Measurements from ENCODE around the gene CDKL5.
A peak's percentile ranks its signal among the peaks of the same experiment; 100 is the strongest.

Gene CDKL5

GRCh38 chrX:18643243-18643642 lies 217.8 kb downstream of the CDKL5 start:
- no peak for DNase-seq (ENCODE audit: low read depth in 2 of 3, low spot score in 1 of 3)

- no peak for DNase-seq (ENCODE audit: low read depth in 2 of 3, low spot score in 1 of 3)
These were observed 218.4 kb downstream of the CDKL5 start for GRCh38 chrX:18643853-18644252.

- no peak for DNase-seq (ENCODE audit: low read depth in 2 of 3, low spot score in 1 of 3)
These were observed 222.2 kb downstream of the CDKL5 start for GRCh38 chrX:18647621-18648020.

- DNase-seq (ENCODE audit: low read depth in 2 of 3, low spot score in 1 of 3) = no peak
These were observed 224.1 kb downstream of the CDKL5 start for GRCh38 chrX:18649498-18649951.

- DNase-seq (ENCODE audit: low read depth in 2 of 3, low spot score in 1 of 3) = no peak
These were observed 225.3 kb downstream of the CDKL5 start for GRCh38 chrX:18650662-18651061.

GRCh38 chrX:18652636-18653035 lies 227.2 kb downstream of the CDKL5 start:
- no peak for DNase-seq (ENCODE audit: low read depth in 2 of 3, low spot score in 1 of 3)

- no peak for DNase-seq (ENCODE audit: low read depth in 2 of 3, low spot score in 1 of 3)
These were observed 229.7 kb downstream of the CDKL5 start for GRCh38 chrX:18654875-18655836.

- DNase-seq (ENCODE audit: low read depth in 2 of 3, low spot score in 1 of 3) = no peak
These were observed 235.9 kb downstream of the CDKL5 start for GRCh38 chrX:18661273-18661672.

- DNase-seq (ENCODE audit: low read depth in 2 of 3, low spot score in 1 of 3) = no peak
These were observed 239.5 kb downstream of the CDKL5 start for GRCh38 chrX:18664947-18665346.

GRCh38 chrX:18666614-18667013 lies 241.2 kb downstream of the CDKL5 start:
- no peak for DNase-seq (ENCODE audit: low read depth in 2 of 3, low spot score in 1 of 3)

- no peak for DNase-seq (ENCODE audit: low read depth in 2 of 3, low spot score in 1 of 3)
These were observed 242.8 kb downstream of the CDKL5 start for GRCh38 chrX:18668071-18668835.

GRCh38 chrX:18672008-18672407 lies 246.6 kb downstream of the CDKL5 start, which contains the start of gene RS1:
RS1 (minus strand) TSS chrX:18672108; CDS start chrX:18672068, 40 bp downstream.
- no peak for DNase-seq (ENCODE audit: low read depth in 2 of 3, low spot score in 1 of 3)

GRCh38 chrX:18674417-18674787 lies 249.0 kb downstream of the CDKL5 start:
- peak in 1 of 3 donors; percentile 5 for DNase-seq (ENCODE audit: low read depth in 2 of 3, low spot score in 1 of 3)

GRCh38 chrX:18674788-18675735 lies 249.7 kb downstream of the CDKL5 start:
- peak; percentile 52 to 88 (median 60) for DNase-seq (ENCODE audit: low read depth in 2 of 3, low spot score in 1 of 3)

GRCh38 chrX:18676050-18676449 lies 250.6 kb downstream of the CDKL5 start:
- no peak for DNase-seq (ENCODE audit: low read depth in 2 of 3, low spot score in 1 of 3)

GRCh38 chrX:18676470-18676869 lies 251.1 kb downstream of the CDKL5 start:
- DNase-seq (ENCODE audit: low read depth in 2 of 3, low spot score in 1 of 3) = no peak

GRCh38 chrX:18677161-18677869 lies 251.9 kb downstream of the CDKL5 start:
- DNase-seq (ENCODE audit: low read depth in 2 of 3, low spot score in 1 of 3) = no peak

- no peak for DNase-seq (ENCODE audit: low read depth in 2 of 3, low spot score in 1 of 3)
These were observed 256.6 kb downstream of the CDKL5 start for GRCh38 chrX:18681996-18682395.

GRCh38 chrX:18682979-18683387 lies 257.6 kb downstream of the CDKL5 start:
- DNase-seq (ENCODE audit: low read depth in 2 of 3, low spot score in 1 of 3) = no peak

GRCh38 chrX:18687856-18688495 lies 262.6 kb downstream of the CDKL5 start:
- no peak for DNase-seq (ENCODE audit: low read depth in 2 of 3, low spot score in 1 of 3)

Data from stimulated activated CD4-positive, alpha-beta T cell treated with anti-CD3 and anti-CD28 coated beads, Interleukin-12 subunit alpha, Interleukin-12 subunit beta, amount 100 ng/mL, for 48 hours (primary cell).